ENCODE data around the gene THEM4. TPM values are rescaled to one million over a fixed set of nuclear protein-coding genes. Genes with fewer than 3 reads are reported as not detected.

The THEM4 gene
- total RNA-seq, 4 donors from 2014 or later, result 28.5 to 32.5 (median 31.3) TPM

DNA sequence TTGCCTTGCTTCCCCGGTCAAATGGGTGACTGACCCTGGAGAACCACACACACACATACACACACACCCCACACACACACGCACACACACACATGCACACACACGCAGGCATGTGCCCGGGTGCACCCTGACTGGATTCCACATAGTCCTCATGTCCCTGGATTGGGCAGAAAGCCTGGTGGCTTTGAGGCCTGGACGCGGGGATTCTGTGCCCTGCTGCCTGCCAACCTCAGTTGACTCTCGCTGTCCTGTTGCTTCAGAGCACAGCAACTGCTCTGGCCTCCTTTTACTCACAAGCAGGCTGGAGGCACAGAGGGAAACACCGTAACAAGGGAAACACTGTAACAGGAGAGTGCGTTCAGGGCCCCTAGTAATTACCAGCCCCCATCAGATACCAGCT lies 84.1 kb downstream of the THEM4 start:
- Histone ChIP-seq H3K4me3 (replicated peaks in 1 of 3) (no peak overlapping the region), H3K9me3 (no peaks in the 10 kb centered on the region), H3K36me3 (no peaks in the 10 kb centered on the region), H3K27ac (no peak overlapping the region), H3K4me1 (peaks cover 26 to 35% of the 10 kb centered on the region in 2 donors), H3K27me3 (no peaks in the 10 kb centered on the region)
- intact Hi-C loops (cut with DNase I), result loop anchor here (10.0 kb wide), 1 partner anchor 240 kb away; no protein-coding TSS in a partner anchor
- peak in 1 of 2 donors; percentile 25 for DNase-seq
- WGBS, 2 donors, result 74 to 75% methylated on average over 8 to 9 of the region's 9 CpGs
- no peak for TF ChIP-seq POLR2A (IDR thresholded peaks at IDR 0.05)
- TF ChIP-seq, protein P1, sequence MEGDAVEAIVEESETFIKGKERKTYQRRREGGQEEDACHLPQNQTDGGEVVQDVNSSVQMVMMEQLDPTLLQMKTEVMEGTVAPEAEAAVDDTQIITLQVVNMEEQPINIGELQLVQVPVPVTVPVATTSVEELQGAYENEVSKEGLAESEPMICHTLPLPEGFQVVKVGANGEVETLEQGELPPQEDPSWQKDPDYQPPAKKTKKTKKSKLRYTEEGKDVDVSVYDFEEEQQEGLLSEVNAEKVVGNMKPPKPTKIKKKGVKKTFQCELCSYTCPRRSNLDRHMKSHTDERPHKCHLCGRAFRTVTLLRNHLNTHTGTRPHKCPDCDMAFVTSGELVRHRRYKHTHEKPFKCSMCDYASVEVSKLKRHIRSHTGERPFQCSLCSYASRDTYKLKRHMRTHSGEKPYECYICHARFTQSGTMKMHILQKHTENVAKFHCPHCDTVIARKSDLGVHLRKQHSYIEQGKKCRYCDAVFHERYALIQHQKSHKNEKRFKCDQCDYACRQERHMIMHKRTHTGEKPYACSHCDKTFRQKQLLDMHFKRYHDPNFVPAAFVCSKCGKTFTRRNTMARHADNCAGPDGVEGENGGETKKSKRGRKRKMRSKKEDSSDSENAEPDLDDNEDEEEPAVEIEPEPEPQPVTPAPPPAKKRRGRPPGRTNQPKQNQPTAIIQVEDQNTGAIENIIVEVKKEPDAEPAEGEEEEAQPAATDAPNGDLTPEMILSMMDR (IDR thresholded peaks at IDR 0.05), result no peak

Small RNAs within 50 kb of the gene (small RNA-seq; reads per million reads assigned to genes)
- not detected for gene RF00019

Other genes starting within 250 kb of the THEM4 start
- gene CELF3, start 192.7 kb downstream of the THEM4 start, total RNA-seq, result 1 to 10 TPM in 1 of 4 donors, not detected in 3; 1.4 TPM
- not detected for gene RIIAD1, start 188.0 kb downstream of the THEM4 start, total RNA-seq
- 10 to 100 TPM; 57.2 to 66.5 (median 61.8) TPM for gene MRPL9, start 146.0 kb downstream of the THEM4 start, total RNA-seq
- 10 to 100 TPM; 10.8 to 17.1 (median 13.1) TPM for gene TDRKH, start 119.0 kb downstream of the THEM4 start, total RNA-seq
- gene LINGO4, start 104.1 kb downstream of the THEM4 start, total RNA-seq, result under 1 TPM; 0.13 to 0.63 (median 0.24) TPM
- 10 to 100 TPM; 29.7 to 48.4 (median 38.8) TPM for gene RORC, start 77.7 kb downstream of the THEM4 start, total RNA-seq
- 1 to 10 TPM in 1 of 4 donors, under 1 TPM in 2, not detected in 1; 0.29 to 1.3 (median 0.33) TPM for gene C2CD4D, start 69.7 kb downstream of the THEM4 start, total RNA-seq
- not detected for gene THEM5, start 55.8 kb downstream of the THEM4 start, total RNA-seq
- 10 to 100 TPM; 11.2 to 64.0 (median 35.6) TPM for gene S100A10, start 84.3 kb upstream of the THEM4 start, total RNA-seq
- gene S100A11, start 127.5 kb upstream of the THEM4 start, total RNA-seq, result 100 to 1,000 TPM; 120 to 368 (median 160) TPM
- not detected for gene TCHHL1, start 179.6 kb upstream of the THEM4 start, total RNA-seq
- under 1 TPM in 3 of 4 donors, not detected in 1; 0.11 to 0.40 (median 0.13) TPM for gene TCHH, start 205.9 kb upstream of the THEM4 start, total RNA-seq
- gene RPTN, start 249.7 kb upstream of the THEM4 start, total RNA-seq, result not detected